Heart left ventricle (tissue), 13 donors: ENCODE measurements around the gene TTC23L.

Source experiments
- CTCF ChIP-seq, 12 donors: fragments of 200-600 bp; sonication (generic) in 4 of 12; IDR thresholded peaks; one replicate each; pipeline versions ENCODE4 v1.5.0 to v1.8.0; 2018 to 2022; ENCODE audit warnings: antibody characterized with exemption in 12 of 12, mild to moderate bottlenecking in 5 of 12
- POLR2A ChIP-seq, 2 donors: fragments of 450-650 bp; IDR thresholded peaks; one replicate each; pipeline ENCODE4 v1.6.1; 2017; ENCODE audit warnings: antibody characterized with exemption in 2 of 2, mild to moderate bottlenecking in 2 of 2, moderate library complexity in 2 of 2
- donor health status: ischemic (EF 13 %, LVEDD 7.1; RV severe dilation, severe dysfunction).
- donor health status: DM: no; HTN: yes; CAD: no.
- donor health status: DM: no; HTN: no; CAD: no.
- donor health status: ischemic (EF 25% LVEDD 6.9; RV normal size, moderate dysfunction).
- donor health status: ischemic (EF 25% LVEDD 5.7; RV mildly dilated, moderate dysfunction).
- donor health status: ischemic (EF 35%, LVEDD 5.7; RV mildly dilated, moderate dysfunction).
- donor health status: nonischemic (EF 11% LVEDD 7.7; RV severe dilation, severe dysfunction).
- donor health status: DM: yes; HTN: yes; CAD: no.
- donor health status: PGD.
- donor health status: ischemic (EF 29% LVEDD 5.4; RV normal size, mild dysfunction).
- donor health status: nonischemic (EF 23%, LVEDD 6.1; RV moderate dilation, normal function).

GRCh38 chr5:34941936-34942335 is 103.0 kb downstream of the TTC23L start:
- TF ChIP-seq CTCF (IDR thresholded peaks at IDR 0.05) (no peak), POLR2A (IDR thresholded peaks at IDR 0.05) (no peak)
